Measurements from ENCODE around the gene TMC1. TPM values are rescaled to one million over a fixed set of nuclear protein-coding genes. Genes with fewer than 3 reads are reported as not detected.

The TMC1 gene
- total RNA-seq, 2 donors from 2014 or later, result 0.09 TPM; not detected in 1

DNA sequence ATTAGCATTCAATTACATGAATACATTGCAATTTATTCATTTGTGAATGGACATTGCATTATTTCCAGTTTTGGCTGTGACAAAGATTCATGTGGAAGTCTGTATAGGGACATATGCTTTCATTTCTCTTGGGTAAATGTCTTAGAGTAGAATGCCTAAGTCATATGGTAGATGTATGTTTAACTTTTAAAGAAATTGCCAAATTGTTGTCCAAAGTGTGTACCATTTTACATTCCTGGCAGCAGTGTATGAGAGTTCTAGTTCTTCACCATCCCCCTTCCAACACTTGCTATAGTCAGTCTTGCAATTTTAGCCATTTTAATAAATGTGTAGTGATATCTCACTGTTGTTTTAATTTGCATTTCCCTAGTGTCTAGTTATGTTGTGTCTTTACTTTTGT lies 122.2 kb downstream of the TMC1 start:
- TF ChIP-seq, protein P1, sequence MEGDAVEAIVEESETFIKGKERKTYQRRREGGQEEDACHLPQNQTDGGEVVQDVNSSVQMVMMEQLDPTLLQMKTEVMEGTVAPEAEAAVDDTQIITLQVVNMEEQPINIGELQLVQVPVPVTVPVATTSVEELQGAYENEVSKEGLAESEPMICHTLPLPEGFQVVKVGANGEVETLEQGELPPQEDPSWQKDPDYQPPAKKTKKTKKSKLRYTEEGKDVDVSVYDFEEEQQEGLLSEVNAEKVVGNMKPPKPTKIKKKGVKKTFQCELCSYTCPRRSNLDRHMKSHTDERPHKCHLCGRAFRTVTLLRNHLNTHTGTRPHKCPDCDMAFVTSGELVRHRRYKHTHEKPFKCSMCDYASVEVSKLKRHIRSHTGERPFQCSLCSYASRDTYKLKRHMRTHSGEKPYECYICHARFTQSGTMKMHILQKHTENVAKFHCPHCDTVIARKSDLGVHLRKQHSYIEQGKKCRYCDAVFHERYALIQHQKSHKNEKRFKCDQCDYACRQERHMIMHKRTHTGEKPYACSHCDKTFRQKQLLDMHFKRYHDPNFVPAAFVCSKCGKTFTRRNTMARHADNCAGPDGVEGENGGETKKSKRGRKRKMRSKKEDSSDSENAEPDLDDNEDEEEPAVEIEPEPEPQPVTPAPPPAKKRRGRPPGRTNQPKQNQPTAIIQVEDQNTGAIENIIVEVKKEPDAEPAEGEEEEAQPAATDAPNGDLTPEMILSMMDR (conservative IDR thresholded peaks at IDR 0.05), result no peak
- Histone ChIP-seq H3K9me3 (ENCODE audit: control insufficient read depth, low read length) (no peaks in the 10 kb centered on the region), H3K4me1 (ENCODE audit: control insufficient read depth, insufficient read depth, low read length) (no peaks in the 10 kb centered on the region), H3K4me3 (ENCODE audit: low read length) (no peak overlapping the region), H3K27ac (ENCODE audit: low read depth, low read length) (no peak overlapping the region), H3K9ac (ENCODE audit: extremely low read depth, low read length, poor library complexity, severe bottlenecking) (no peak overlapping the region), H3K36me3 (ENCODE audit: control insufficient read depth, insufficient read depth, low read length) (no peaks in the 10 kb centered on the region), H3K27me3 (ENCODE audit: control insufficient read depth, insufficient read depth, low read length, poor library complexity, severe bottlenecking) (no peaks in the 10 kb centered on the region)
- no peak overlapping the region for H3K27ac Mint-ChIP-seq
- no peak overlapping the region for H3K4me3 Mint-ChIP-seq
- DNase-seq, result no peak
- no peaks in the 10 kb centered on the region for H3K9me3 Mint-ChIP-seq
- H3K27me3 Mint-ChIP-seq (ENCODE audit: insufficient read depth), result no peaks in the 10 kb centered on the region
- H3K36me3 Mint-ChIP-seq (ENCODE audit: low read depth), result no peaks in the 10 kb centered on the region
- no peaks in the 10 kb centered on the region for H3K4me1 Mint-ChIP-seq

DNA sequence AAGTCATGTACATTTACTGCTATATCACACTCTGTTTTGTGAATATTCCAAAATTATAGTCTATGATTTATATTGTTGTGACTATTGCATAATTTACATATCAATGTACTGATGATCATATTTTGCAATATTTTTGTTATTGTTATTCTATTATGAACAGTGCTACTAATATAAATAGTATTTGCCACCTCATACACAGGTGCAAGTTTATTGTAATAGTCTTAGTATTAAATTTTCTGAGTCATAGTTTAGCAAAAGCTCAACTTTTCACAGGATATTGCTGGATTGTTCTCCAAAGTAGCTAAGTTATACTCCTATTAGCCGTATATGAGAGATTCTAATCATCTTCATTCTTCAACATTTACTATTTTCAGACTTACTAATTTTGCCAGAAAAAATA lies 124.7 kb downstream of the TMC1 start:
- Mint-ChIP-seq H3K27me3 (ENCODE audit: insufficient read depth) (no peaks in the 10 kb centered on the region), H3K9me3 (no peaks in the 10 kb centered on the region), H3K4me1 (peaks cover 4% of the 10 kb centered on the region), H3K4me3 (no peak overlapping the region), H3K36me3 (ENCODE audit: low read depth) (no peaks in the 10 kb centered on the region), H3K27ac (no peak overlapping the region)
- H3K27ac ChIP-seq (ENCODE audit: low read depth, low read length), result no peak overlapping the region
- H3K27me3 ChIP-seq (ENCODE audit: control insufficient read depth, insufficient read depth, low read length, poor library complexity, severe bottlenecking), result no peaks in the 10 kb centered on the region
- no peak overlapping the region for H3K9ac ChIP-seq (ENCODE audit: extremely low read depth, low read length, poor library complexity, severe bottlenecking)
- 60 to 92% methylated on average over 1 of the region's 1 CpG for WGBS, 2 experiments (ENCODE audit: insufficient coverage in 1 of 2, insufficient read length in 1 of 2)
- TF ChIP-seq, protein P1 (conservative IDR thresholded peaks at IDR 0.05), result no peak
- no peaks in the 10 kb centered on the region for H3K36me3 ChIP-seq (ENCODE audit: control insufficient read depth, insufficient read depth, low read length)
- H3K4me1 ChIP-seq (ENCODE audit: control insufficient read depth, insufficient read depth, low read length), result no peaks in the 10 kb centered on the region
- DNase-seq, result no peak
- H3K4me3 ChIP-seq (ENCODE audit: low read length), result no peak overlapping the region
- H3K9me3 ChIP-seq (ENCODE audit: control insufficient read depth, low read length), result no peaks in the 10 kb centered on the region

DNA sequence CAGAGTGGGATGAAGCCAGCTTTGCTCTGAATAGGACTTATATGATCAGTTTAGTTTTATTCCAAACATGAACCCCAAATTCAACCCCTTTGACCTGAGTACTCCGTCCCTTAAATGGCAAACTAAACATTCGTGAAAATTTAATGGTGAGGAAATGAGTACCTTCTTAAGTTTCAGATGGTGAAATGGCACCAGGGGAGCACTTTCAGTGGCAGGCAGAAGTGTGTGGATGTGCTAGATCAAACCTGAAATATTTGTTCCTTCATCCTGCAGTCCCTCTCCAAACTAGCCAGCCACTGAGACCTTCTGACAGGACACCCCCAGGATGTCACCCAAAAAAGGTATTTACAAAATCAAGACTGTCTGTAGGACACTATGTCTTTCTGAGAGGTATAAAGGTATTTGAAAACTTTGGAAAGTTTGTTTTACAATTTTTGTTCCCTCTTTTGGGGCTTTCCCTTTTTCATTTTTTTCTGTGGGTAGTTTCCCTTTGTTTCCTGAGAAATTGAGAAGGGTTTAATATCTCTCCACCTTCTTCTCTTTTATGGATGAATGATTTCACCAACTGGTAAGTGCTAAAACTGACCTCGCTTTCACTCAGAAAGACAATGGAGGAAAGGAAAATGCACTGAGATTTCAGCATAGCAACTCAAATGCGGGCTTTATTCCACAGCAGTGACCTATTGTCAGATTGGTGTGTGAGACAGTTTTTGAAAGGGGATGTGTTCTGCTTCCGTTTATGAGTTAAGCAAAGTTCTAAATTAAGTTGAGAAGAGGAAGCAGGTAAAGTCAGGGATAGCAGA lies 127.1 kb downstream of the TMC1 start:
- Histone ChIP-seq H3K27me3 (ENCODE audit: control insufficient read depth, insufficient read depth, low read length, poor library complexity, severe bottlenecking) (no peaks in the 10 kb centered on the region), H3K36me3 (ENCODE audit: control insufficient read depth, insufficient read depth, low read length) (no peaks in the 10 kb centered on the region), H3K9ac (ENCODE audit: extremely low read depth, low read length, poor library complexity, severe bottlenecking) (no peak overlapping the region), H3K9me3 (ENCODE audit: control insufficient read depth, low read length) (no peaks in the 10 kb centered on the region), H3K27ac (ENCODE audit: low read depth, low read length) (peak overlapping the region; percentile 28), H3K4me3 (ENCODE audit: low read length) (no peak overlapping the region), H3K4me1 (ENCODE audit: control insufficient read depth, insufficient read depth, low read length) (no peaks in the 10 kb centered on the region)
- H3K36me3 Mint-ChIP-seq (ENCODE audit: low read depth), result no peaks in the 10 kb centered on the region
- no peak overlapping the region for H3K27ac Mint-ChIP-seq
- WGBS, 2 experiments (ENCODE audit: insufficient coverage in 1 of 2, insufficient read length in 1 of 2), result 65 to 78% methylated on average over 2 to 5 of the region's 5 CpGs
- peaks cover 4% of the 10 kb centered on the region for H3K4me1 Mint-ChIP-seq
- TF ChIP-seq, protein P1 (conservative IDR thresholded peaks at IDR 0.05), result no peak
- no peaks in the 10 kb centered on the region for H3K27me3 Mint-ChIP-seq (ENCODE audit: insufficient read depth)
- no peak for DNase-seq
- H3K4me3 Mint-ChIP-seq, result no peak overlapping the region
- H3K9me3 Mint-ChIP-seq, result no peaks in the 10 kb centered on the region
